ENCODE results near the gene RNF141. TPM values are rescaled to one million over a fixed set of nuclear protein-coding genes. Genes with fewer than 3 reads are reported as not detected.

RNF141 gene
- total RNA-seq, 2 experiments from 2014 or later = 8.2 to 20.1 TPM

DNA sequence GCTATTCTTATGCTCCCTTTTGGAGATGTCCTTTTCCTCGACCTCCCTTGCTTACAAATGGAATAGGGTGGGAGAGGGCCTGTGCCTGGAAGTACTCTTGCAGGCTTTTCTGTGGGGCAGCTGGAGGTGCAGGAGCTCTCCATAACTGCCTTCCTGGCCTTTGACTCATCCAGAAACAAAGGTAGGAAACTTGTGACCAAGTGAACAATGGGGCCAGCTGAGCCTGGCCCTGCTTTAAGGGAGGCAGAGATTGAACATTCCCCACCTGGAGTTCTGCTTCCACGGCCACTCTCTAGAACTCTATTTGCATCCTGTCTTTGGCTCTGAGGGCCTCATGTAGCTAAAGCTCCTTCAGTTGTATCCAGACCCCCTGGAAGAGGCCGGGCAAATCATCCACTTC lies 32.6 kb upstream of the RNF141 start:
- H3K27ac ChIP-seq (ENCODE audit: low read depth, low read length, poor library complexity, severe bottlenecking) = no peak overlapping the region
- POLR2A ChIA-PET = interaction anchor here (1.0 kb wide), 1 partner anchor 8 kb away, joined by 3 read pairs; no protein-coding TSS in a partner anchor
- no peaks in the 10 kb centered on the region for H3K9me3 ChIP-seq (ENCODE audit: low read length)
- H3K4me2 ChIP-seq (ENCODE audit: low read length) = no peak overlapping the region
- DNase-seq (ENCODE audit: low spot score) = no peak
- no peaks in the 10 kb centered on the region for H4K20me1 ChIP-seq (ENCODE audit: insufficient read depth, low read length)
- intact Hi-C loops (cut with micrococcal nuclease; ENCODE audit: unreplicated experiment) = no loop called here
- no TSS peak for BruUV-seq (replicated peaks)
- CTCF ChIA-PET (ENCODE audit: unreplicated experiment) = interaction anchor here (0.9 kb wide), 1 partner anchor 12 kb away, joined by 4 read pairs; no protein-coding TSS in a partner anchor
- TF ChIP-seq, protein P1, sequence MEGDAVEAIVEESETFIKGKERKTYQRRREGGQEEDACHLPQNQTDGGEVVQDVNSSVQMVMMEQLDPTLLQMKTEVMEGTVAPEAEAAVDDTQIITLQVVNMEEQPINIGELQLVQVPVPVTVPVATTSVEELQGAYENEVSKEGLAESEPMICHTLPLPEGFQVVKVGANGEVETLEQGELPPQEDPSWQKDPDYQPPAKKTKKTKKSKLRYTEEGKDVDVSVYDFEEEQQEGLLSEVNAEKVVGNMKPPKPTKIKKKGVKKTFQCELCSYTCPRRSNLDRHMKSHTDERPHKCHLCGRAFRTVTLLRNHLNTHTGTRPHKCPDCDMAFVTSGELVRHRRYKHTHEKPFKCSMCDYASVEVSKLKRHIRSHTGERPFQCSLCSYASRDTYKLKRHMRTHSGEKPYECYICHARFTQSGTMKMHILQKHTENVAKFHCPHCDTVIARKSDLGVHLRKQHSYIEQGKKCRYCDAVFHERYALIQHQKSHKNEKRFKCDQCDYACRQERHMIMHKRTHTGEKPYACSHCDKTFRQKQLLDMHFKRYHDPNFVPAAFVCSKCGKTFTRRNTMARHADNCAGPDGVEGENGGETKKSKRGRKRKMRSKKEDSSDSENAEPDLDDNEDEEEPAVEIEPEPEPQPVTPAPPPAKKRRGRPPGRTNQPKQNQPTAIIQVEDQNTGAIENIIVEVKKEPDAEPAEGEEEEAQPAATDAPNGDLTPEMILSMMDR (conservative IDR thresholded peaks at IDR 0.05; ENCODE audit: low read length) = no peak
- TF ChIP-seq EZH2phosphoT487 (IDR thresholded peaks at IDR 0.05; ENCODE audit: borderline replicate concordance, low read depth, low read length) = no peak
- no peak overlapping the region for H2AFZ ChIP-seq (ENCODE audit: low read length)
- no peaks in the 10 kb centered on the region for H3K79me2 ChIP-seq (ENCODE audit: insufficient read depth, low read depth, low read length)
- no peaks in the 10 kb centered on the region for H3K36me3 ChIP-seq (ENCODE audit: insufficient read depth, low read length)
- H3K4me3 ChIP-seq (ENCODE audit: low read depth, low read length, poor library complexity, severe bottlenecking) = no peak overlapping the region
- no peaks in the 10 kb centered on the region for H3K4me1 ChIP-seq (ENCODE audit: insufficient read depth, low read length, poor library complexity, severe bottlenecking)
- no peaks in the 10 kb centered on the region for H3K9me2 ChIP-seq (ENCODE audit: insufficient read depth, low read length)

- Histone ChIP-seq H3K79me2 (ENCODE audit: insufficient read depth, low read depth, low read length) (no peaks in the 10 kb centered on the region), H2AFZ (ENCODE audit: low read length) (no peak overlapping the region), H3K9me3 (ENCODE audit: low read length) (no peaks in the 10 kb centered on the region), H4K20me1 (ENCODE audit: insufficient read depth, low read length) (no peaks in the 10 kb centered on the region), H3K9me2 (ENCODE audit: insufficient read depth, low read length) (no peaks in the 10 kb centered on the region), H3K4me3 (ENCODE audit: low read depth, low read length, poor library complexity, severe bottlenecking) (no peak overlapping the region), H3K27ac (ENCODE audit: low read depth, low read length, poor library complexity, severe bottlenecking) (no peak overlapping the region), H3K4me1 (ENCODE audit: insufficient read depth, low read length, poor library complexity, severe bottlenecking) (no peaks in the 10 kb centered on the region), H3K36me3 (ENCODE audit: insufficient read depth, low read length) (no peaks in the 10 kb centered on the region), H3K4me2 (ENCODE audit: low read length) (no peak overlapping the region)
- ChIA-PET POLR2A (no interaction called here), CTCF (ENCODE audit: unreplicated experiment) (no interaction called here)
- DNase-seq (ENCODE audit: low spot score) = no peak
- no peak for TF ChIP-seq EZH2phosphoT487 (IDR thresholded peaks at IDR 0.05; ENCODE audit: borderline replicate concordance, low read depth, low read length)
- TF ChIP-seq, protein P1 (conservative IDR thresholded peaks at IDR 0.05; ENCODE audit: low read length) = no peak
- BruUV-seq (replicated peaks) = no TSS peak
- intact Hi-C loops (cut with micrococcal nuclease; ENCODE audit: unreplicated experiment) = no loop called here
Measured at GRCh38 chr11:10573028-10573427, 32.0 kb upstream of the RNF141 start.

DNA sequence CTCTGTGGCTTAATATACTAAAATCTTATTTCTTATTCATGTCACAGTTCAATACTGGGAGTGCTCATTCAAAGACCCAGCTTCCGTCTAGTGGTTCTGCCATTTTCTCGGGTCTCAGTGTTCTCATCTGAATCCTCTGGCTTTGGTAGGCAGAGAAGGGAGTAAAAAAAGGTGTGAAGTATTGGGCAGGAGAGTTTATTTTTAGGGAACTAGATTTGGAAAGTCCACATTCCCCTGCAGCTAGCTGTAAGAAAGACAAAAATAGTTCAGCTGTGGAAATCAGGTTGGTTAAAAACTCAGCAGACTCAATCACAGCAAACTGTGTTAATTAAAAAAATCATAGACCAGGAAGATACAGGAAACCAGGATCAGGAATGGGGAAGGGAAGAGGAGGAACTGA lies 31.5 kb upstream of the RNF141 start:
- H3K27ac ChIP-seq (ENCODE audit: low read depth, low read length, poor library complexity, severe bottlenecking) = no peak overlapping the region
- no peaks in the 10 kb centered on the region for H3K4me1 ChIP-seq (ENCODE audit: insufficient read depth, low read length, poor library complexity, severe bottlenecking)
- no peaks in the 10 kb centered on the region for H3K79me2 ChIP-seq (ENCODE audit: insufficient read depth, low read depth, low read length)
- intact Hi-C loops (cut with micrococcal nuclease; ENCODE audit: unreplicated experiment) = no loop called here
- H3K9me2 ChIP-seq (ENCODE audit: insufficient read depth, low read length) = no peaks in the 10 kb centered on the region
- BruUV-seq (replicated peaks) = no TSS peak
- no peak for TF ChIP-seq EZH2phosphoT487 (IDR thresholded peaks at IDR 0.05; ENCODE audit: borderline replicate concordance, low read depth, low read length)
- TF ChIP-seq, protein P1 (conservative IDR thresholded peaks at IDR 0.05; ENCODE audit: low read length) = no peak
- no peaks in the 10 kb centered on the region for H3K9me3 ChIP-seq (ENCODE audit: low read length)
- no peaks in the 10 kb centered on the region for H3K36me3 ChIP-seq (ENCODE audit: insufficient read depth, low read length)
- CTCF ChIA-PET (ENCODE audit: unreplicated experiment) = no interaction called here
- POLR2A ChIA-PET = interaction anchor here (0.6 kb wide), 1 partner anchor 1649 kb away, joined by 3 read pairs; no protein-coding TSS in a partner anchor
- H2AFZ ChIP-seq (ENCODE audit: low read length) = no peak overlapping the region
- no peak overlapping the region for H3K4me3 ChIP-seq (ENCODE audit: low read depth, low read length, poor library complexity, severe bottlenecking)
- H4K20me1 ChIP-seq (ENCODE audit: insufficient read depth, low read length) = no peaks in the 10 kb centered on the region
- DNase-seq (ENCODE audit: low spot score) = no peak
- no peak overlapping the region for H3K4me2 ChIP-seq (ENCODE audit: low read length)
